ENCODE results near the gene ATP6V0E2. TPM values are rescaled to one million over a fixed set of nuclear protein-coding genes. Genes with fewer than 3 reads are reported as not detected.

The ATP6V0E2 gene
- total RNA-seq, 4 donors from 2014 or later, result 9.3 to 33.6 (median 20.6) TPM

- DNase-seq (ENCODE audit: low spot score in 2 of 2), result peak in 1 of 2 donors; percentile 64
- TF ChIP-seq CTCF (IDR thresholded peaks at IDR 0.05), result no peak
- TF ChIP-seq POLR2A (IDR thresholded peaks at IDR 0.05), result no peak
- H3K4me3 ChIP-seq (ENCODE audit: low read depth, poor library complexity, severe bottlenecking), result no peak overlapping the region
- intact Hi-C loops (cut with DNase I; ENCODE audit: low total_unique reads), result no loop called here
- 60 to 66% methylated on average over 10 to 13 of the region's 13 CpGs for WGBS, 2 donors
Observed at GRCh38 chr7:149832332-149833041, 41.3 kb upstream of the ATP6V0E2 start.

DNA sequence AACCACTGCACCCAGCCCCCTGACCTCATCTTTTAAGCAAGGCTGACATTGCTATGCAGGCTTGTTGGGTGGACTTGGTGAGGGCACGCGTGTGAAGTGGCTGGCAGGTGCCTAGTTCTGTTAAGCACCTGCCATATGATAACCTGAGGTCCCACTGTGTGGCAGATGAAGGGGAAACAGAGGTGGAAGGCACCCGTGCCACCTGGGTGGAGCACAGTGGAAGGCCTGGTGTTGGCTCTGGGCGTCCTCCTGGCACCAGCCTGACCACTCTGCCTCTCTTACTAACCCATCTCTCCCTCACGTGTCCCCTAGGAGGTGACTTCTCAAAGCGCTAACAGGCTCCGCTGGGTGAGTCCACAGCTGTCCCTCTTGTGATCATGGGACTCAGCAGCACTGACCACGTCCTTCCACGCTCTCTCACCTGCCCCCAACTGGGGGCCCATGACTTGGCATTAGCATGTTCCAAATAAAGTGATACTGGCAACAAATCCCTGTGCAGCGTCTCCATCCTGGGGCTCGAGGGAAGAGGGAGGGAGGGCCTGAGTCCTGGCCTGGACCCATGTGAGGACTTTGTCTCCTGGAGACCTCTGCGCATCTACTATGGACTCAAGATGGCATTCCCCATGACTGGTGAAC lies 40.2 kb upstream of the ATP6V0E2 start:
- peak in 1 of 2 donors; percentile 82 for DNase-seq (ENCODE audit: low spot score in 2 of 2)
- WGBS, 2 donors, result 80 to 90% methylated on average over 11 to 12 of the region's 12 CpGs
- intact Hi-C loops (cut with DNase I; ENCODE audit: low total_unique reads), result no loop called here
- no peak for TF ChIP-seq POLR2A (IDR thresholded peaks at IDR 0.05)
- no peak for TF ChIP-seq CTCF (IDR thresholded peaks at IDR 0.05)
- H3K4me3 ChIP-seq (ENCODE audit: low read depth, poor library complexity, severe bottlenecking), result no peak overlapping the region

DNA sequence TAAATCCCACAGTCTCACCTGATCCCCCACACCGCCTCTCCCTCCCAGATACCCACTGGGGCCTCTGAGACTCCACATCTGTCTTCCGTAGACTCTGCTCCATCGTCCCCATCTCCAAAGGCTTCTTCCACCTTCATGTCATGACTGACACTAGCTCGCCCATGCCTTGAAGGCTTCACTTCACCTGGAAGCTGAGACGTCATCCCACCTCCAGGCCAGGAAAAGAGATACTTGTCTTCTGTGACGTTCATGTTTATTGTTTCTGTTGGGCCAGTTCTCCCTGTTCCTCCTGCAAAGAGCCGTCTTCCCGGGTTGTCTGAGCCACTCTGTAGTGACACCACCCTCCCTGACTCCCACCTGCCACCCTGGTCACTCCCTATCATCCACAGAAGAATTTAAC lies 39.2 kb upstream of the ATP6V0E2 start:
- no peak overlapping the region for H3K4me3 ChIP-seq (ENCODE audit: low read depth, poor library complexity, severe bottlenecking)
- DNase-seq (ENCODE audit: low spot score in 2 of 2), result peak in 1 of 2 donors; percentile 68
- whole genome bisulfite sequencing, 2 donors, result 79 to 83% methylated on average over 8 of the region's 8 CpGs
- intact Hi-C loops (cut with DNase I; ENCODE audit: low total_unique reads), result no loop called here
- TF ChIP-seq POLR2A (IDR thresholded peaks at IDR 0.05) (no peak), CTCF (IDR thresholded peaks at IDR 0.05) (no peak)

- no peak overlapping the region for H3K4me3 ChIP-seq (ENCODE audit: low read depth, poor library complexity, severe bottlenecking)
- intact Hi-C loops (cut with DNase I; ENCODE audit: low total_unique reads), result no loop called here
- WGBS, 2 donors, result 37 to 38% methylated on average over 1 of the region's 1 CpG
- TF ChIP-seq CTCF (IDR thresholded peaks at IDR 0.05) (no peak), POLR2A (IDR thresholded peaks at IDR 0.05) (no peak)
- no peak for DNase-seq (ENCODE audit: low spot score in 2 of 2)
Observed at GRCh38 chr7:149836434-149836833, 37.3 kb upstream of the ATP6V0E2 start.

DNA sequence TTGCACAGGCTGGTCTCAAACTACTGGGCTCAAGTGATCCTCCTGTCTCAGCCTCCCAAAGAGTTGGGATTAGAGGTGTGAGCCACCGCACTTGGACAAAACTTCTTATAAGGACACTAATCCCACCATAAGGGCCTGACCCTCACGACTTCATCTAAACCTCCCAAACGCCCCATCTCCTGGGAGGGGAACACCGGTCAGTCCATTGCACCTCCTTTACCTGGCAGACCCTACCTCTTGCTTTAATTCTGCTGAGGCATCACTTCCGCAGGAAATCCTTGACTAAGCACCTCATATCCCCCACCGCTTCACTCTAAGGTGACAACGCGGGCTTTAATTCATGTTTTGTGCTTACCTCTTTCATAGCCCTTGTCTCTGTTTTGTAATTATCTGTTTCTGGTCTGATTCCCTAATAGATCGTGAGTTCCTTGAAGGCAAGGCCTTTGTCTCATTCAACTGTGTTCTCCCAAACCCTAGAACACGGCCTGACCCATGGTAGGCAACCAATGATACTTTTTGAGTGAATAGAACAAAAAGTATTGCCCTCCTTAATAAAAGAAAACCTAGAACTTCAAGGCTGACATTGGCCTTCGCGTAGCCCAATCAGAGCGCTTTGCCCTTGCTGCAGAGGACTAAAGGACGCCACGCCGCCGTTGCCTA lies 36.1 kb upstream of the ATP6V0E2 start:
- no peak for TF ChIP-seq POLR2A (IDR thresholded peaks at IDR 0.05)
- TF ChIP-seq CTCF (IDR thresholded peaks at IDR 0.05), result no peak
- intact Hi-C loops (cut with DNase I; ENCODE audit: low total_unique reads), result no loop called here
- no peak for DNase-seq (ENCODE audit: low spot score in 2 of 2)
- 36 to 41% methylated on average over 17 of the region's 17 CpGs for WGBS, 2 donors
- H3K4me3 ChIP-seq (ENCODE audit: low read depth, poor library complexity, severe bottlenecking), result no peak overlapping the region

Data from lower leg skin (tissue), 4 donors.